SU-DHL-6 (cell line): Measurements from ENCODE around the gene NOXA1.

Experiments
- H2AFZ ChIP-seq: fragments of 200-600 bp; sonication (generic); 2 replicates; pipeline ENCODE4 v1.6.1; 2014; ENCODE audit warnings: low read depth, mild to moderate bottlenecking, moderate library complexity, mixed read lengths, antibody characterized with exemption, low read length; ENCODE audit not compliant: severe bottlenecking
- H3F3A ChIP-seq: fragments of 200-600 bp; shearing (Covaris generic); 2 replicates; pipeline ENCODE4 v1.6.0; 2016; ENCODE audit warnings: antibody characterized with exemption, mild to moderate bottlenecking; ENCODE audit not compliant: insufficient read depth
- H3K27ac ChIP-seq: fragments of 200-600 bp; sonication (generic); 2 replicates; pipeline ENCODE4 v1.5.1; 2016; ENCODE audit warnings: low read depth, mild to moderate bottlenecking, low read length, moderate library complexity, mixed read lengths
- H3K27me3 ChIP-seq: fragments of 200-600 bp; sonication (generic), shearing (Covaris generic); 2 replicates; pipeline ENCODE4 v1.6.0; 2014; ENCODE audit warnings: mild to moderate bottlenecking, low read length
- H3K36me3 ChIP-seq: fragments of 200-600 bp; sonication (generic); 2 replicates; pipeline ENCODE4 v1.6.1; 2014; ENCODE audit warnings: mild to moderate bottlenecking, low read length, mixed read lengths
- H3K4me2 ChIP-seq: fragments of 300-600, 200-600 bp; shearing (Covaris generic), sonication (generic); 2 replicates; pipeline ENCODE4 v1.6.0; 2014; ENCODE audit warnings: low read length, low read depth, mild to moderate bottlenecking; ENCODE audit not compliant: poor library complexity, severe bottlenecking
- H3K4me3 ChIP-seq: fragments of 200-600 bp; sonication (generic); 2 replicates; pipeline ENCODE4 v1.5.1; 2014; ENCODE audit warnings: antibody characterized with exemption, low read length, mild to moderate bottlenecking, mixed read lengths; ENCODE audit not compliant: insufficient read depth, poor library complexity, severe bottlenecking
- H3K79me2 ChIP-seq: fragments of 200-600 bp; sonication (generic); 2 replicates; pipeline ENCODE4 v1.6.1; 2014; ENCODE audit warnings: mild to moderate bottlenecking, low read length, moderate library complexity; ENCODE audit not compliant: insufficient read depth
- H3K9ac ChIP-seq: fragments of 200-600 bp; sonication (generic); 2 replicates; pipeline ENCODE4 v1.7.0; 2014; ENCODE audit warnings: mild to moderate bottlenecking, low read length
- H3K9me2 ChIP-seq: fragments of 200-600 bp; sonication (generic); replicated peaks from 2 replicates; pipeline ENCODE4 v1.6.1; 2014; ENCODE audit warnings: low read length; ENCODE audit not compliant: insufficient read depth
- H3K9me3 ChIP-seq: fragments of 200-600 bp; sonication (generic); 2 replicates; pipeline ENCODE4 v1.6.1; 2014; ENCODE audit warnings: low read length, mixed read lengths; ENCODE audit not compliant: insufficient read depth
- H4K20me1 ChIP-seq: fragments of 200-600 bp; sonication (generic); 2 replicates; pipeline ENCODE4 v1.6.1; 2014; ENCODE audit warnings: low read depth, mild to moderate bottlenecking, antibody characterized with exemption, low read length, moderate library complexity, mixed read lengths
- EZH2phosphoT487 ChIP-seq: fragments of 200-600 bp; sonication (generic), shearing (Covaris generic); conservative IDR thresholded peaks from 2 replicates; pipeline ENCODE4 v1.6.1; 2018; ENCODE audit warnings: mild to moderate bottlenecking, antibody characterized with exemption, low read length, moderate library complexity, mixed read lengths
- TF ChIP-seq, protein P1 (sequence below): fragments of 200-600 bp; sonication (generic); IDR thresholded peaks from one replicate; pipeline ENCODE4 v1.5.1; 2017; ENCODE audit warnings: antibody characterized with exemption, mild to moderate bottlenecking, low read length, moderate library complexity; ENCODE audit not compliant: insufficient read depth, poor library complexity, severe bottlenecking

NOXA1 gene

GRCh38 chr9:137393176-137394150, 29.7 kb upstream of the NOXA1 start:
- H4K20me1 ChIP-seq: no peaks in the 10 kb centered on the region
- H3K79me2 ChIP-seq: no peaks in the 10 kb centered on the region
- no peak overlapping the region for H3K9ac ChIP-seq
- H3F3A ChIP-seq: no peaks in the 10 kb centered on the region
- TF ChIP-seq, protein P1, sequence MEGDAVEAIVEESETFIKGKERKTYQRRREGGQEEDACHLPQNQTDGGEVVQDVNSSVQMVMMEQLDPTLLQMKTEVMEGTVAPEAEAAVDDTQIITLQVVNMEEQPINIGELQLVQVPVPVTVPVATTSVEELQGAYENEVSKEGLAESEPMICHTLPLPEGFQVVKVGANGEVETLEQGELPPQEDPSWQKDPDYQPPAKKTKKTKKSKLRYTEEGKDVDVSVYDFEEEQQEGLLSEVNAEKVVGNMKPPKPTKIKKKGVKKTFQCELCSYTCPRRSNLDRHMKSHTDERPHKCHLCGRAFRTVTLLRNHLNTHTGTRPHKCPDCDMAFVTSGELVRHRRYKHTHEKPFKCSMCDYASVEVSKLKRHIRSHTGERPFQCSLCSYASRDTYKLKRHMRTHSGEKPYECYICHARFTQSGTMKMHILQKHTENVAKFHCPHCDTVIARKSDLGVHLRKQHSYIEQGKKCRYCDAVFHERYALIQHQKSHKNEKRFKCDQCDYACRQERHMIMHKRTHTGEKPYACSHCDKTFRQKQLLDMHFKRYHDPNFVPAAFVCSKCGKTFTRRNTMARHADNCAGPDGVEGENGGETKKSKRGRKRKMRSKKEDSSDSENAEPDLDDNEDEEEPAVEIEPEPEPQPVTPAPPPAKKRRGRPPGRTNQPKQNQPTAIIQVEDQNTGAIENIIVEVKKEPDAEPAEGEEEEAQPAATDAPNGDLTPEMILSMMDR: no peak
- TF ChIP-seq EZH2phosphoT487: no peak
- H3K27ac ChIP-seq: no peak overlapping the region
- H3K9me3 ChIP-seq: no peaks in the 10 kb centered on the region
- no peak overlapping the region for H3K4me2 ChIP-seq
- no peak overlapping the region for H2AFZ ChIP-seq
- no peaks in the 10 kb centered on the region for H3K9me2 ChIP-seq
- no peak overlapping the region for H3K4me3 ChIP-seq
- no peaks in the 10 kb centered on the region for H3K36me3 ChIP-seq
- no peaks in the 10 kb centered on the region for H3K27me3 ChIP-seq

GRCh38 chr9:137394866-137395665, 28.1 kb upstream of the NOXA1 start:
- no peak overlapping the region for H2AFZ ChIP-seq
- H3K9me2 ChIP-seq: no peaks in the 10 kb centered on the region
- H3K36me3 ChIP-seq: no peaks in the 10 kb centered on the region
- no peaks in the 10 kb centered on the region for H3F3A ChIP-seq
- H3K27me3 ChIP-seq: no peaks in the 10 kb centered on the region
- H3K9ac ChIP-seq: no peak overlapping the region
- H3K79me2 ChIP-seq: no peaks in the 10 kb centered on the region
- no peaks in the 10 kb centered on the region for H4K20me1 ChIP-seq
- H3K9me3 ChIP-seq: no peaks in the 10 kb centered on the region
- no peak overlapping the region for H3K27ac ChIP-seq
- no peak overlapping the region for H3K4me2 ChIP-seq
- H3K4me3 ChIP-seq: no peak overlapping the region
- no peak for TF ChIP-seq EZH2phosphoT487
- TF ChIP-seq, protein P1: no peak

- H3K36me3 ChIP-seq: no peaks in the 10 kb centered on the region
- no peaks in the 10 kb centered on the region for H3F3A ChIP-seq
- H3K27me3 ChIP-seq: no peaks in the 10 kb centered on the region
- H3K9ac ChIP-seq: no peak overlapping the region
- no peak overlapping the region for H2AFZ ChIP-seq
- no peak overlapping the region for H3K4me2 ChIP-seq
- H3K27ac ChIP-seq: no peak overlapping the region
- no peak for TF ChIP-seq EZH2phosphoT487
- TF ChIP-seq, protein P1: no peak
- H3K9me3 ChIP-seq: no peaks in the 10 kb centered on the region
- H4K20me1 ChIP-seq: no peaks in the 10 kb centered on the region
- no peaks in the 10 kb centered on the region for H3K9me2 ChIP-seq
- no peaks in the 10 kb centered on the region for H3K79me2 ChIP-seq
- no peak overlapping the region for H3K4me3 ChIP-seq
Observed at GRCh38 chr9:137395666-137396010, 27.6 kb upstream of the NOXA1 start.
